Measurements from ENCODE around the gene PCDH9. TPM values are rescaled to one million over a fixed set of nuclear protein-coding genes. Genes with fewer than 3 reads are reported as not detected.

The PCDH9 gene
- total RNA-seq, 1 donor from 2014 or later, result 1.9 TPM

GRCh38 chr13:66803013-66803807 is 426.9 kb downstream of the PCDH9 start:
- Mint-ChIP-seq H3K9me3 (ENCODE audit: unreplicated experiment) (no peaks in the 10 kb centered on the region), H3K27me3 (ENCODE audit: unreplicated experiment) (no peaks in the 10 kb centered on the region), H3K36me3 (ENCODE audit: low read depth, unreplicated experiment) (no peaks in the 10 kb centered on the region), H3K4me1 (ENCODE audit: unreplicated experiment) (no peaks in the 10 kb centered on the region), H3K27ac (ENCODE audit: unreplicated experiment) (no peak overlapping the region), H3K4me3 (ENCODE audit: unreplicated experiment) (no peak overlapping the region)
- no peak for DNase-seq (ENCODE audit: low spot score)
- TF ChIP-seq CTCF (IDR thresholded peaks at IDR 0.05; ENCODE audit: unreplicated experiment), result no peak

DNA sequence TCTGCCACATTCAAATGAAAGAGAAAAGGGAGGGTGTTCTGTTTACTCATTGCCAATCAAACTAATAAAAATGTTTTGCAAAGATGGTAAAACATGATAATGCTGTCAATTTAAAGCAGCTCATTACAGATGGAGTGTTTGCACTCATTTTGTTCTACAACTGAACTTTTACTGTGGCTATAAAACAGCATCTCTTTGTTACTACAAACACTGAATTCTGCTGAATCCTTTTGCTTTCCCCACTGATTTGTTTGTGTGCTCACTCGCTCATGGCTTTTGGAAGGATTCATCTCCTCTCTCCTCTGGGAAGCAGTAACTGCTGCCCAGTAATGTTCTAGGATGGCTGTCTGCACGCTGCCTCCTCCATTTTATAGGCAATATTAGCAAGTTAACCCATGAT is 434.5 kb downstream of the PCDH9 start:
- no peaks in the 10 kb centered on the region for H3K9me3 Mint-ChIP-seq (ENCODE audit: unreplicated experiment)
- no peak overlapping the region for H3K27ac Mint-ChIP-seq (ENCODE audit: unreplicated experiment)

DNA sequence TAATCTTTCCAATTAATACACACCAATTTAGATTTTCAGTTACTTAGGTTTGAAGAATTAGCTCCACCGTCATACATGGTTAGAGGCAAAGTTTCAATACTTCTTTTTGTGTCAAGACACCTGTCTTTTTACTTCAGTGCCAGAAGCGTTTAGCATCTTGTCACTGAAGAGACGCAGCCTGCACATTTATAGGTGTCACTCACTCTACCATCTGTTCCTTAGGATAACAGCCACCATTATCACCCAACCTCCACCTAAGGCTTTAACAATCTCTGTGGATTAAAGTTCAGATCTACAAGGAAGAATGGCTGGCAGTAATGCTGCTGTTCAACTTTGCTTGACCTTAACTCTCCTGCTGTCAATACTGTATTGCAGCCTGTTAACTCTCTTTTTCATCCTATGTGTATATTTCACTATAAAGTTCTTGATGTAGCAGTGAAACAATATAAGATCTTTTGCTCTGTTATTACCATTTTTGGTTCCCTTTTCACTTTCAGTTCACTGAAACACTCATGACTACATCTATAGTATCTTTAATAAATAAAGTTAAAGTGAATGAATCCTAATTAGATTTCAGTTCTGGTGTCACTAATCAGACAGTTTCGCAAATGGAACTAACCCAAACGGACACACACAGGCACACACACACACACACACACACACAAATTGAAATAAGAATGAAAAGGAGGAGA is 435.6 kb downstream of the PCDH9 start:
- no peak for TF ChIP-seq CTCF (IDR thresholded peaks at IDR 0.05; ENCODE audit: unreplicated experiment)
- H3K27me3 Mint-ChIP-seq (ENCODE audit: unreplicated experiment), result no peaks in the 10 kb centered on the region
- H3K36me3 Mint-ChIP-seq (ENCODE audit: low read depth, unreplicated experiment), result no peaks in the 10 kb centered on the region
- no peaks in the 10 kb centered on the region for H3K4me1 Mint-ChIP-seq (ENCODE audit: unreplicated experiment)
- DNase-seq (ENCODE audit: low spot score), result no peak
- H3K9me3 Mint-ChIP-seq (ENCODE audit: unreplicated experiment), result no peaks in the 10 kb centered on the region
- H3K27ac Mint-ChIP-seq (ENCODE audit: unreplicated experiment), result no peak overlapping the region
- H3K4me3 Mint-ChIP-seq (ENCODE audit: unreplicated experiment), result no peak overlapping the region

More for the DNA sequence above, 434.5 kb downstream of the PCDH9 start:
- Mint-ChIP-seq H3K36me3 (ENCODE audit: low read depth, unreplicated experiment) (no peaks in the 10 kb centered on the region), H3K4me1 (ENCODE audit: unreplicated experiment) (no peaks in the 10 kb centered on the region), H3K27me3 (ENCODE audit: unreplicated experiment) (no peaks in the 10 kb centered on the region), H3K4me3 (ENCODE audit: unreplicated experiment) (no peak overlapping the region)
- no peak for TF ChIP-seq CTCF (IDR thresholded peaks at IDR 0.05; ENCODE audit: unreplicated experiment)
- no peak for DNase-seq (ENCODE audit: low spot score)

GRCh38 chr13:66790861-66791260 is 439.3 kb downstream of the PCDH9 start:
- H3K9me3 Mint-ChIP-seq (ENCODE audit: unreplicated experiment), result no peaks in the 10 kb centered on the region
- DNase-seq (ENCODE audit: low spot score), result no peak
- H3K27ac Mint-ChIP-seq (ENCODE audit: unreplicated experiment), result no peak overlapping the region
- H3K27me3 Mint-ChIP-seq (ENCODE audit: unreplicated experiment), result no peaks in the 10 kb centered on the region
- no peaks in the 10 kb centered on the region for H3K36me3 Mint-ChIP-seq (ENCODE audit: low read depth, unreplicated experiment)
- no peak overlapping the region for H3K4me3 Mint-ChIP-seq (ENCODE audit: unreplicated experiment)
- H3K4me1 Mint-ChIP-seq (ENCODE audit: unreplicated experiment), result peaks cover 8% of the 10 kb centered on the region
- TF ChIP-seq CTCF (IDR thresholded peaks at IDR 0.05; ENCODE audit: unreplicated experiment), result no peak

GRCh38 chr13:66781241-66781640 is 448.9 kb downstream of the PCDH9 start:
- no peak overlapping the region for H3K4me3 Mint-ChIP-seq (ENCODE audit: unreplicated experiment)
- no peaks in the 10 kb centered on the region for H3K36me3 Mint-ChIP-seq (ENCODE audit: low read depth, unreplicated experiment)
- no peak overlapping the region for H3K27ac Mint-ChIP-seq (ENCODE audit: unreplicated experiment)
- no peaks in the 10 kb centered on the region for H3K9me3 Mint-ChIP-seq (ENCODE audit: unreplicated experiment)
- peaks cover 2% of the 10 kb centered on the region for H3K27me3 Mint-ChIP-seq (ENCODE audit: unreplicated experiment)
- no peaks in the 10 kb centered on the region for H3K4me1 Mint-ChIP-seq (ENCODE audit: unreplicated experiment)
- DNase-seq (ENCODE audit: low spot score), result no peak
- TF ChIP-seq CTCF (IDR thresholded peaks at IDR 0.05; ENCODE audit: unreplicated experiment), result no peak

All from endothelial cell (in vitro differentiated cells).